D721Med (cell line): Measurements from ENCODE around the gene ZNF680.
"Not testable (repeated sequence)": the region's sequence is repeated elsewhere in the genome, so short reads cannot be mapped to it uniquely, and the experiment has no call there.

ENCODE experiments used
- DNase-seq: peaks from one replicate; pipeline ENCODE4 v3.0.0; 2011; ENCODE audit warnings: low spot score; ENCODE audit not compliant: insufficient read length
- FAIRE-seq: peaks from 2 replicates; lab custom pipeline; 2011; peaks lifted over from hg19 to GRCh38; lab: Jason Lieb, UNC
- CTCF ChIP-seq: IDR thresholded peaks from 2 replicates; pipeline ENCODE4 v1.5.1; 2012; ENCODE audit warnings: mild to moderate bottlenecking, control low read depth; ENCODE audit not compliant: insufficient read depth; ENCODE audit errors: missing control alignments

ZNF680 gene

GRCh38 chr7:64555046-64555445 lies 7.8 kb downstream of the ZNF680 start:
- no peak for TF ChIP-seq CTCF
- FAIRE-seq (no peak), DNase-seq (no peak)

- not testable (repeated sequence) for DNase-seq
These were observed 8.7 kb downstream of the ZNF680 start for GRCh38 chr7:64554188-64554587.

GRCh38 chr7:64551375-64552142 lies 11.3 kb downstream of the ZNF680 start:
- FAIRE-seq (no peak), DNase-seq (no peak)
- no peak for TF ChIP-seq CTCF

More at GRCh38 chr7:64554188-64554587, 8.7 kb downstream of the ZNF680 start:
- FAIRE-seq: not testable (repeated sequence)

- no peak for TF ChIP-seq CTCF
These were observed 18.9 kb downstream of the ZNF680 start for GRCh38 chr7:64544010-64544409.

GRCh38 chr7:64541438-64542359 lies 21.2 kb downstream of the ZNF680 start:
- DNase-seq: no peak
- TF ChIP-seq CTCF: no peak
- no peak for FAIRE-seq

More at GRCh38 chr7:64544010-64544409, 18.9 kb downstream of the ZNF680 start:
- FAIRE-seq (no peak), DNase-seq (no peak)

- FAIRE-seq (no peak), DNase-seq (no peak)
- no peak for TF ChIP-seq CTCF
These were observed 29.1 kb downstream of the ZNF680 start for GRCh38 chr7:64533756-64534155.

- FAIRE-seq (no peak), DNase-seq (no peak)
- TF ChIP-seq CTCF: no peak
These were observed 34.1 kb downstream of the ZNF680 start for GRCh38 chr7:64528770-64529169.
